Osteoblast (primary cell): ENCODE results near the gene RRAS2. TPM values are rescaled to one million over a fixed set of nuclear protein-coding genes. Genes with fewer than 3 reads are reported as not detected.

Source experiments
- DNase-seq: peaks from one replicate; pipeline ENCODE4 v3.0.0; 2011; ENCODE audit warnings: low spot score, mixed read lengths; ENCODE audit not compliant: insufficient read length; ENCODE audit errors: missing footprints
- H2AFZ ChIP-seq: 2 replicates; pipeline ENCODE4 v1.6.0; 2011; ENCODE audit warnings: mild to moderate bottlenecking, low read length
- H3K27ac ChIP-seq: 2 replicates; pipeline ENCODE4 v1.5.1; 2011; ENCODE audit warnings: mild to moderate bottlenecking, low read depth, low read length, moderate library complexity
- H3K27me3 ChIP-seq: 2 replicates; pipeline ENCODE4 v1.6.0; 2012; ENCODE audit warnings: mild to moderate bottlenecking, control low read depth, inconsistent platforms, low read length, moderate library complexity; ENCODE audit not compliant: insufficient read depth
- H3K36me3 ChIP-seq: 2 replicates; pipeline ENCODE4 v1.5.1; 2011; ENCODE audit warnings: mild to moderate bottlenecking, low read length, control low read depth, moderate library complexity; ENCODE audit not compliant: insufficient read depth
- H3K4me1 ChIP-seq: 2 replicates; pipeline ENCODE4 v1.5.1; 2011; ENCODE audit warnings: mild to moderate bottlenecking, low read length, control low read depth, moderate library complexity; ENCODE audit not compliant: insufficient read depth
- H3K4me2 ChIP-seq: 2 replicates; pipeline ENCODE4 v1.6.0; 2011; ENCODE audit warnings: mild to moderate bottlenecking, low read length; ENCODE audit not compliant: insufficient read depth
- H3K4me3 ChIP-seq: fragments of 200-600 bp; sonication (generic); 3 replicates; pipeline ENCODE4 v1.5.1; 2012; ENCODE audit warnings: mild to moderate bottlenecking, low read length, inconsistent platforms; ENCODE audit not compliant: insufficient read depth
- H3K79me2 ChIP-seq: 2 replicates; pipeline ENCODE4 v1.6.0; 2012; ENCODE audit warnings: mild to moderate bottlenecking, low read length, control low read depth, inconsistent platforms; ENCODE audit not compliant: insufficient read depth
- H3K9me3 ChIP-seq: 2 replicates; pipeline ENCODE4 v1.5.1; 2011; ENCODE audit warnings: low read depth, low read length, control low read depth
- H4K20me1 ChIP-seq: 2 replicates; pipeline ENCODE4 v1.6.0; 2012; ENCODE audit warnings: mild to moderate bottlenecking, low read length, control low read depth; ENCODE audit not compliant: insufficient read depth
- CTCF ChIP-seq: IDR thresholded peaks from 2 replicates; pipeline ENCODE4 v1.5.1; 2011; ENCODE audit warnings: mild to moderate bottlenecking, low read depth, low read length, moderate library complexity; ENCODE audit errors: extremely low read depth
- total RNA-seq: library from RNA; depleted of rRNA; stranded (reverse); fragments of >200 nt; gene quantifications from 2 replicates; pipeline ENCODE4 v1.2.3, GENCODE V29; 2012

The RRAS2 gene
- total RNA-seq, 1 donor: 101 TPM

DNA sequence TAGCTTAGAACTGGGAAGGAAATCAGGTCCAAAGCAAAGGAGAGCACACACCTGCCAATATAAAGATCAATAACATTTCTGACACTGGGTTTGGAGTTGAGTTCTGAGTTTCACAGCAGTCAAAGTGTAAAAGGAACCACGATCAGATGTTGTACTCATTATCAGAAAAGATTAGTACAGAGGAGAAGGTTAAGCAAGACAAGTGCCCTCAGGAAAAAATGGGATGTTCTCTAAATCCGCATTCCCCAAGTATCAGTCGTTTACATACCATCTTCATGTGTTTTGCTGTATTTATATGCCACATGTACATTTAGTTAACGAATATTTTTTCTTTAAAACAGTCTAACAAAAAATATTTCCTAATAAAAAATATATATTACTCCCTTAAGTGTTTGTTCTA lies 23.0 kb upstream of the RRAS2 start:
- Histone ChIP-seq H3K9me3 (no peaks in the 10 kb centered on the region), H3K36me3 (no peaks in the 10 kb centered on the region), H3K4me3 (no peak overlapping the region), H3K27ac (no peak overlapping the region), H3K27me3 (no peaks in the 10 kb centered on the region), H3K79me2 (no peaks in the 10 kb centered on the region), H2AFZ (peak overlapping the region; percentile 82), H3K4me1 (peaks cover 13% of the 10 kb centered on the region), H4K20me1 (no peaks in the 10 kb centered on the region), H3K4me2 (peak overlapping the region; percentile 91)
- DNase-seq: peak; percentile 53
- no peak for TF ChIP-seq CTCF

- TF ChIP-seq CTCF: no peak
- H3K79me2 ChIP-seq: no peaks in the 10 kb centered on the region
- peak overlapping the region; percentile 73 for H3K4me3 ChIP-seq
- peaks cover 12% of the 10 kb centered on the region for H3K4me1 ChIP-seq
- no peaks in the 10 kb centered on the region for H3K9me3 ChIP-seq
- peak overlapping the region; percentile 49 for H3K27ac ChIP-seq
- peak overlapping the region; percentile 91 for H3K4me2 ChIP-seq
- H3K27me3 ChIP-seq: no peaks in the 10 kb centered on the region
- DNase-seq: peak; percentile 87
- no peaks in the 10 kb centered on the region for H4K20me1 ChIP-seq
- H3K36me3 ChIP-seq: no peaks in the 10 kb centered on the region
- peak overlapping the region; percentile 90 for H2AFZ ChIP-seq
These were observed 22.1 kb upstream of the RRAS2 start for GRCh38 chr11:14380947-14381561.

DNA sequence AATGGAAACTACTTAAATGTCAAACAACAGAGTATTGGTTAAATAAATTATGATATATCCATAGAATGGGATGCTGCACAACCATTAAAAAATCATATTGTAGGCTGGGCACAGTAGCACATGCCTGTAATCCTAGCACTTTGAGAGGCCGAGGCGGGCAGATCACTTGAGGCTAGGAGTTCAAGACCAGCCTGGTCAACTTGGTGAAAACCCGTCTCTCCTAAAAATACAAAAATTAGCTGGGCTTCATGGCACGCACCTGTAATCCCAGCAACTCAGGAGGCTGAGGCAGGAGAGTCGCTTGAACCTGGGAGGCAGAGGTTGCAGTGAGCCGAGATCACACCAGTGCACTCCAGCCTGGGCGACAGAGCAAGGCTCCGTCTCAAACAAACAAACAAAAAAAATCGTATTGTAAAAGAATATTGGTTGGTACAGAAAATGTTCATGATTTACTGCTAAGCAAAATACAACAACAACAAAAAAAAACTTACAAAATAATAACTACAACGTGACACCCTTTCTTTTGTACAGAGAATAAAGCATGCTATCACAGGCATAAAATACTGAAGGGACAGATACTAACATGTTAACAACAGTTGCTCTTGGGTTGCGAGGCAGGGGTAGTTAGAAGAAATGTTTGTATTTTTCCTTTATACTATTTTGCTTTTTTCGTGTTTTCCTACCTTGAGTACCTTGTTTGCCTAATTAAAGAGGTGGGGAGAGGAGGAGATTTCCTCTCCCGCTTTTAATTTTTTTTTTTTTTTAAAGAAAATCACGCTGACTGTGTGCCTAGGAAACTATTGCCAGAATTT lies 21.3 kb upstream of the RRAS2 start:
- H3K27ac ChIP-seq: no peak overlapping the region
- peak overlapping the region; percentile 73 for H3K4me3 ChIP-seq
- H3K4me1 ChIP-seq: peaks cover 12% of the 10 kb centered on the region

More for the DNA sequence above, 21.3 kb upstream of the RRAS2 start:
- Histone ChIP-seq H3K36me3 (no peaks in the 10 kb centered on the region), H4K20me1 (no peaks in the 10 kb centered on the region), H3K9me3 (no peaks in the 10 kb centered on the region), H3K27me3 (no peaks in the 10 kb centered on the region), H3K79me2 (no peaks in the 10 kb centered on the region), H3K4me2 (peak overlapping the region; percentile 91), H2AFZ (no peak overlapping the region)
- no peak for TF ChIP-seq CTCF
- no peak for DNase-seq
